K562 (cell line): ENCODE results near the gene ZNF837. TPM values are rescaled to one million over a fixed set of nuclear protein-coding genes. Genes with fewer than 3 reads are reported as not detected.

Experiments
- CBFB ChIP-seq: sonication (generic); formaldehyde crosslinking; IDR thresholded peaks from 2 replicates; pipeline ENCODE4 v1.4.0; 2020; ENCODE audit warnings: mild to moderate bottlenecking, missing genetic modification reagents
- CTCF ChIP-seq, 3 experiments: IDR thresholded peaks in 2 of 3; conservative IDR thresholded peaks in 1 of 3; 2 replicates each; pipeline ENCODE4 v1.5.1; 2011 to 2012; ENCODE audit warnings: low read length in 3 of 3, mild to moderate bottlenecking in 3 of 3, control low read depth in 2 of 3, improper control_type of control experiment in 1 of 3, inconsistent platforms in 1 of 3, low read depth in 1 of 3, mixed read lengths in 1 of 3, moderate library complexity in 1 of 3; ENCODE audit not compliant: insufficient read depth in 2 of 3
- DDX20 ChIP-seq: fragments of 450-650 bp; IDR thresholded peaks from 2 replicates; pipeline ENCODE4 v1.6.1; 2016; ENCODE audit warnings: missing genetic modification characterization, low read depth, mild to moderate bottlenecking, missing compliant biosample characterization, moderate library complexity
- E4F1 ChIP-seq: fragments of 250-450 bp; sonication (Bioruptor Pico); IDR thresholded peaks from 2 replicates; pipeline ENCODE4 v1.5.0; 2021; ENCODE audit warnings: mild to moderate bottlenecking, borderline replicate concordance
- ELK1 ChIP-seq: sonication (generic); formaldehyde crosslinking; IDR thresholded peaks from 2 replicates; pipeline ENCODE4 v1.8.1; 2022; ENCODE audit warnings: missing genetic modification reagents
- MED1 ChIP-seq: sonication (generic); formaldehyde crosslinking; IDR thresholded peaks from 2 replicates; pipeline ENCODE4 v1.8.1; 2023; ENCODE audit warnings: missing genetic modification reagents, borderline replicate concordance
- NR4A1 ChIP-seq, 2 experiments: fragments of 250-450 bp in 1 of 2; fragments of 450-650 bp in 1 of 2; sonication (Bioruptor Pico) in 1 of 2; IDR thresholded peaks; 2 replicates each; pipeline versions ENCODE4 v1.4.0 to v1.6.1; 2016 to 2020; ENCODE audit warnings: mild to moderate bottlenecking in 2 of 2, missing compliant biosample characterization in 1 of 2, missing genetic modification characterization in 1 of 2, moderate library complexity in 1 of 2
- POLR2G ChIP-seq: fragments of 200-400 bp; formaldehyde crosslinking; IDR thresholded peaks from 2 replicates; pipeline ENCODE4 v1.6.1; 2017; ENCODE audit warnings: low read depth, mild to moderate bottlenecking, antibody characterized with exemption, low read length, moderate library complexity
- RREB1 ChIP-seq: fragments of 250-450 bp; sonication (Bioruptor Pico); IDR thresholded peaks from 2 replicates; pipeline ENCODE4 v1.4.0; 2020
- TAF1 ChIP-seq: IDR thresholded peaks from 2 replicates; pipeline ENCODE4 v1.6.1; 2011; ENCODE audit warnings: mild to moderate bottlenecking, low read length, moderate library complexity; ENCODE audit not compliant: insufficient read depth, control insufficient read depth, severe bottlenecking; ENCODE audit errors: extremely low read depth
- ZBTB1 ChIP-seq: sonication (generic); formaldehyde crosslinking; IDR thresholded peaks from 2 replicates; pipeline ENCODE4 v1.8.1; 2023; ENCODE audit warnings: missing genetic modification reagents, low read depth, mild to moderate bottlenecking, borderline replicate concordance
- ZNF263 ChIP-seq: sonication (generic); formaldehyde crosslinking; IDR thresholded peaks from 2 replicates; pipeline ENCODE4 v1.8.0; 2022; ENCODE audit warnings: mild to moderate bottlenecking, missing genetic modification reagents, borderline replicate concordance
- ZNF707 ChIP-seq: fragments of 250-450 bp; sonication (Bioruptor Pico); conservative IDR thresholded peaks from 2 replicates; pipeline ENCODE4 v1.8.0; 2022; ENCODE audit warnings: inconsistent platforms, mild to moderate bottlenecking, moderate library complexity
- polyA plus RNA-seq, 8 experiments: library from polyadenylated mRNA; depleted of rRNA in 4 of 8; stranded (reverse) in 5 of 8; unstranded in 3 of 8; fragments of >200 nt; fragmentation: Nextera tagmentation in 2 of 8; fragmentation: Illumina TruSeq in 1 of 8; extraction: Ambion mirVana in 2 of 8; extraction: Trizol in 1 of 8; gene quantifications; 2 replicates each; pipeline versions ENCODE4 v1.2.1 to v1.2.3, GENCODE V29; 2011 to 2014; ENCODE audit warnings: inconsistent platforms in 1 of 8, missing spikeins in 1 of 8
- total RNA-seq, 7 experiments: library from RNA; depleted of rRNA in 6 of 7; stranded (reverse); fragments of >200 nt in 6 of 7; fragmentation: Illumina TruSeq in 2 of 7; extraction: Trizol in 2 of 7; gene quantifications; 2 replicates each; pipeline versions ENCODE4 v1.2.1 to v1.2.3, GENCODE V29; 2011 to 2021; ENCODE audit warnings: low replicate concordance in 1 of 7

The ZNF837 gene
- total and polyA plus RNA-seq, 9 of the 15 experiments (the other 6 are each of a cell fraction or from before 2014, with no cell fraction given), result 0.11 to 2.1 (median 0.57) TPM; not detected in 4

- TF ChIP-seq RREB1 (no peak), ZNF263 (CRISPR knock-in tag) (no peak), NR4A1 (CRISPR knock-in tag; IDR thresholded peaks at IDR 0.05) (no peak), NR4A1 (tag; IDR thresholded peaks at IDR 0.05) (no peak), CTCF (IDR thresholded peaks at IDR 0.05 in 2 of 3, conservative IDR thresholded peaks at IDR 0.05 in 1 of 3; ENCODE audit: insufficient read depth in 2 of 3, low read depth in 1 of 3, low read length in 3 of 3) (0 out of 6 replicates have a peak, but pooled peaks of 1 of the 3 experiments have one; percentile 5), DDX20 (tag) (no peak), POLR2G (peak; percentile 43), CBFB (CRISPR knock-in tag) (no peak), ELK1 (CRISPR knock-in tag) (no peak), ZNF707 (CRISPR knock-in tag) (no peak), E4F1 (CRISPR knock-in tag) (no peak), ZBTB1 (CRISPR knock-in tag) (0 out of 2 replicates have a peak, but pooled peaks have one; percentile 64), TAF1 (no peak), MED1 (0 out of 2 replicates have a peak, but pooled peaks have one; percentile 84)
Measured at GRCh38 chr19:58409010-58409790, 28.4 kb upstream of the ZNF837 start (continued).
